ENCODE data around the gene EML1. TPM values are rescaled to one million over a fixed set of nuclear protein-coding genes. Genes with fewer than 3 reads are reported as not detected.

Gene EML1
- total RNA-seq, 2 experiments from 2014 or later = 0.59 TPM; not detected in 1

- DNase-seq = no peak
- ATAC-seq (ENCODE audit: poor library complexity) = no peak
- no peaks in the 10 kb centered on the region for H3K4me1 ChIP-seq (ENCODE audit: insufficient read depth, low read length)
- Mint-ChIP-seq H3K4me3 (no peak overlapping the region), H3K4me1 (ENCODE audit: low read depth) (no peaks in the 10 kb centered on the region), H3K9me3 (no peaks in the 10 kb centered on the region), H3K27me3 (peaks cover 37% of the 10 kb centered on the region), H3K27ac (no peak overlapping the region), H3K36me3 (ENCODE audit: low read depth) (no peaks in the 10 kb centered on the region)
- no peak for TF ChIP-seq CTCF (IDR thresholded peaks at IDR 0.05)
- intact Hi-C loops (cut with DNase I, micrococcal nuclease) = no loop called here
- H3K27ac ChIP-seq (ENCODE audit: low read depth in 1 of 2, low read length in 2 of 2) = no peak overlapping the region
- peaks cover 2 to 5% of the 10 kb centered on the region in 2 experiments for H3K27me3 ChIP-seq (ENCODE audit: control insufficient read depth in 1 of 2, insufficient read depth in 2 of 2, low read length in 2 of 2)
- no peaks in the 10 kb centered on the region for H3K9me3 ChIP-seq (ENCODE audit: control insufficient read depth in 1 of 2, insufficient read depth in 1 of 2, low read length in 2 of 2)
- H3K4me3 ChIP-seq (ENCODE audit: low read length) = no peak overlapping the region
- POLR2A ChIA-PET = no interaction called here
- H3K36me3 ChIP-seq (ENCODE audit: insufficient read depth, low read length) = no peaks in the 10 kb centered on the region
- CTCF ChIA-PET = no interaction called here
Observed at GRCh38 chr14:99812892-99813291, 19.7 kb downstream of the EML1 start.

- H3K4me1 Mint-ChIP-seq (ENCODE audit: low read depth) = peaks cover 10% of the 10 kb centered on the region
- Histone ChIP-seq H3K4me3 (ENCODE audit: low read length) (no peak overlapping the region), H3K36me3 (ENCODE audit: insufficient read depth, low read length) (no peaks in the 10 kb centered on the region), H3K27me3 (ENCODE audit: control insufficient read depth in 1 of 2, insufficient read depth in 2 of 2, low read length in 2 of 2) (peaks cover 2 to 10% of the 10 kb centered on the region in 2 experiments), H3K27ac (ENCODE audit: low read depth in 1 of 2, low read length in 2 of 2) (no peak overlapping the region), H3K4me1 (ENCODE audit: insufficient read depth, low read length) (peaks cover 2% of the 10 kb centered on the region), H3K9me3 (ENCODE audit: control insufficient read depth in 1 of 2, insufficient read depth in 1 of 2, low read length in 2 of 2) (no peaks in the 10 kb centered on the region)
- H3K9me3 Mint-ChIP-seq = no peaks in the 10 kb centered on the region
- TF ChIP-seq CTCF (IDR thresholded peaks at IDR 0.05) = no peak
- ChIA-PET POLR2A (no interaction called here), CTCF (no interaction called here)
- no peak overlapping the region for H3K4me3 Mint-ChIP-seq
- DNase-seq (no peak), ATAC-seq (ENCODE audit: poor library complexity) (no peak)
- intact Hi-C loops (cut with DNase I, micrococcal nuclease) = no loop called here
- H3K27me3 Mint-ChIP-seq = peaks cover 36% of the 10 kb centered on the region
- no peak overlapping the region for H3K27ac Mint-ChIP-seq
- H3K36me3 Mint-ChIP-seq (ENCODE audit: low read depth) = no peaks in the 10 kb centered on the region
Observed at GRCh38 chr14:99815696-99816095, 22.5 kb downstream of the EML1 start.

GRCh38 chr14:99816217-99816616 lies 23.0 kb downstream of the EML1 start:
- H3K4me1 ChIP-seq (ENCODE audit: insufficient read depth, low read length) = peaks cover 2% of the 10 kb centered on the region
- no peak overlapping the region for H3K27ac ChIP-seq (ENCODE audit: low read depth in 1 of 2, low read length in 2 of 2)
- no peak for TF ChIP-seq CTCF (IDR thresholded peaks at IDR 0.05)
- peaks cover 3 to 10% of the 10 kb centered on the region in 2 experiments for H3K27me3 ChIP-seq (ENCODE audit: control insufficient read depth in 1 of 2, insufficient read depth in 2 of 2, low read length in 2 of 2)
- CTCF ChIA-PET = no interaction called here
- H3K36me3 ChIP-seq (ENCODE audit: insufficient read depth, low read length) = no peaks in the 10 kb centered on the region
- DNase-seq (no peak), ATAC-seq (ENCODE audit: poor library complexity) (no peak)
- POLR2A ChIA-PET = no interaction called here
- peaks cover 10% of the 10 kb centered on the region for H3K4me1 Mint-ChIP-seq (ENCODE audit: low read depth)
- H3K9me3 ChIP-seq (ENCODE audit: control insufficient read depth in 1 of 2, insufficient read depth in 1 of 2, low read length in 2 of 2) = no peaks in the 10 kb centered on the region
- no peaks in the 10 kb centered on the region for H3K36me3 Mint-ChIP-seq (ENCODE audit: low read depth)
- H3K4me3 ChIP-seq (ENCODE audit: low read length) = no peak overlapping the region
- peaks cover 36% of the 10 kb centered on the region for H3K27me3 Mint-ChIP-seq
- H3K4me3 Mint-ChIP-seq = no peak overlapping the region
- no peaks in the 10 kb centered on the region for H3K9me3 Mint-ChIP-seq
- H3K27ac Mint-ChIP-seq = no peak overlapping the region
- intact Hi-C loops (cut with DNase I, micrococcal nuclease) = no loop called here

All from CD4-positive, alpha-beta T cell (primary cell).